HG03342 (cell line): ENCODE results near the gene ADGRV1.

Experiments used
- ATAC-seq: cut with Tn5 transposase; IDR thresholded peaks from one replicate; pipeline ENCODE4 v1.9.1; 2021; ENCODE audit warnings: mild to moderate bottlenecking, moderate library complexity; ENCODE audit not compliant: unreplicated experiment

Gene ADGRV1

DNA sequence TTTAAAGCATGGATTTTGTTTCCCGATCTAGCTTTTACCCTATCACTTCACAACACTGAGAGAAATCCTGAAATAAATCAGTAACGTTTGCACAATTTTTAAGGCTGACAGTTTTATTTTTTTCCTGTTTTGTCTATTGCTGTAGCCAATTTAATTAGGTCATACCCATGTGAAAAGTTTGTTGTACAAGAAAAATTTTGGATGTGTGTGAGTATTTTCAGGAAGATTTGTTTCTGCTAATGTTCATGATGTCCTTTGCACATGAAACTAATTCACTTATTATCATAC lies 586.7 kb downstream of the ADGRV1 start:
- ATAC-seq: no peak

DNA sequence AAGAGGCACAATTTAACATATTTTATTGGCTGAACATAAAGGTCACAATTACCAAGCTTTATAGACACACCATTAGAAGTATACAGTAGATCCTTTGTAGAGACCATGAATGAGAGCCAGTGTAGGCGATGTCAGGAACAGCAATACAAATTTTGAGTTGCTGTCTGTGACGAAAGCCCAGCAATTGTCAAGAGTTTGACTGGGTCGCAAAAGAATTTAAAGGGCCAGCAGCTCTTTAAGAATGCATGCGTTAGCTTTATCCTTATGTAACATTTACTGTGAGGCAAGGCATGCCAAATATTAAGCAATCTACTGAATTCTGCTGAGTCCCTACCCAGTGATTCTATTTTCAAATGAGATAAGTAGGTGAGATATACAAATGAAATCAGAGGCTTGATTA lies 587.6 kb downstream of the ADGRV1 start:
- ATAC-seq: no peak

DNA sequence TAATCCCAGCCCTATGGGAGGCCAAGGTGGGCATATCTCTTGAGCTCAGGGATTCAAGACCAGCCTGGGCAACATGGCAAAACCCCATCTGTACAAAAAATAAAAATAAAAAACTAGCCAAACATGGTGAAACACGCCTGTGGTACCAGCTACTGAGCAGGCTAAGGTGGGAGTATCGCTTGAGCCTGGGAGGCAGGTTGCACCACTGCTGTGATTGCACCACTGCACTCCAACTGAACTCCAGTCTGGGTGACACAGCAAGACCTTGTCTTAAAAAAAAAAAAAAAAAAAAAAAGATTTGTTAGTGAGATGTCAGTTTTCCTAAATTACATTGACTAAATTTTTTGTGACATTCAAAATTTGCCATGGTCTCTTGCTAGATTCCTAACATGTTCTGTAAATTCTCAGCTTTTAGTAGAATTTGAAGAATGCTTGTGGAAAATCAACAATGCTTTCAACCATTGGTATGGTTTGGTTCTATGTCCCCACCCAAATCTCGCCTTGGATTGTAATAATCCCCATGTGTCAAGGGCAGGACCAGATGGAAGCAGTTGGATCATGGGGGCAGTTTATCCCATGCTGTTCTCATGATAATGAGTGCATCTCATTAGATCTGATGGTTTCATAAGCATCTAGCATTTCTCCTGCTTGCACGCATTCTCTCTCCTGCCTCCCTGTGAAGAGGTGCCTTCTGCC lies 588.5 kb downstream of the ADGRV1 start:
- ATAC-seq: no peak

DNA sequence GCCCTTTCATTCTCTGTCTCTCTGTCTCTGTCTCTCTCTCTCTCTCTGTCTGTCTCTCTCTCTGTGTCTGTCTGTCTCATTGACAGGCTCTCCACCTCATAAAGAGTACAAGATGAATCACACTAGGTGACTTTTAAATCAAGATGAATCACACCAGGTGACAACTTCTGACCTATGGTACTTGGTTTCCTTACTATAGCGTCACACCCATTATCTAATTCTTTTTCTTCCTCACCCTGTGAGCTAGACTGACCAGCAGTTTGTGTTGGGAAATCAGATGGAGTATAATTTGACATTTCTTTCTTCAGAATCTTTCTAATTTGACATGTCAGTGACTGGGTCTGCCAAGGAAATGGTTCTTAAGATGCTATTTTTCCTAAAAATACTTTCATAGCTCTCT lies 591.6 kb downstream of the ADGRV1 start:
- ATAC-seq: no peak

DNA sequence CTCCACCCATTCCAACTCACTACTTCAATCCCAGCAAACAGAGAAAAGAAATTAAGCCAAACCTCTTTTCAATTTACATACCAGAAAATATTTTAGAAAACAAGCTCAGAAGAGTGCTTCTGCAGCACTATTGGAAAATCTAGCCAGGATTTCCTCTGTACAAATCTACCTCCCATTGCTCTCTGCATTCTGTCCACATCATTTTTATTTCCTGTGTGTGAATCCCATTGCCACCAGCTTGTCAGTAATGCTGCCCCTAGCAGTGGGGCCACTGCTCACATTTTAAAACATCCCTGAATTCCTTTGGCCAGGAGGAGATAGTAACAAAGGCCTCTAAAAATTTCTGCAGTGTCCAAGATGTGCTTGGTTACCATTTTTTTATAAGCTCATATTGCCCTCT lies 592.0 kb downstream of the ADGRV1 start:
- no peak for ATAC-seq

DNA sequence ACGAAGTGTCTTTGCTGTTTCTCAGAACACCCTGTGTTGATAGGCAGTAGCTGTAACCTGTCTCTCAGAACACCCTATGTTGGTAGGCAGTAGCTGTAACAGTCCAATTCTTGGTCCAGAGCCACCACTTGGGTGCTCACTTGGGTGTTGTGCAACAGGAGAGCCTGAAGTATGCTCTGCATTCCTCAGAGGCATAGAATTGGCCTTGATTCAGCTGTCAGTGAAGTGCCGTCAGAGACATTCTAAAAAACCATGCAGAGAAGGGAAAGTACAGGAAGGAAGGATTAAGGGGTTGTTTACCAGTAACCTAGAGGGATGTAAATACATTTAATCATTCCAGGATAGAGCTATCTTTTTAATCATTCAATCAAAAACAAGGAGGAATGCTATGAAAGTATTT lies 593.4 kb downstream of the ADGRV1 start:
- ATAC-seq: no peak

DNA sequence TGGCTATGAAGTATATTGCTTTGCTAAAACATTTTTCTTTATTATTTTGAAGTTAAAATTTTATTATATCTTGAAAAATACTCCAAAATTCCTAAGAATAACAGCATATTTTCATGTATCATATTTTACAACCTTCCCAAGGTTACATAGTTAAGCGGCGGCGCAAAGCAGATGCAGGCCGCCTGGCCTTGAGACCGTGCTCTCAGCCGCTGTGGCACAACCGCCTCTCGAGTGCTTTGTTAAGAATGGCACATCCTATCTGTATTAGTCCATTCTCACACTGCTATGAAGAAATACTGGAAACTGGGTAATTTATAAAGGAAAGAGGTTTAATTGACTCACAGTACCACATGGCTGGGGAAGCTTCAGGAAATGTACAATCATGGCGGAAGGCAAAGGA lies 595.7 kb downstream of the ADGRV1 start:
- no peak for ATAC-seq

DNA sequence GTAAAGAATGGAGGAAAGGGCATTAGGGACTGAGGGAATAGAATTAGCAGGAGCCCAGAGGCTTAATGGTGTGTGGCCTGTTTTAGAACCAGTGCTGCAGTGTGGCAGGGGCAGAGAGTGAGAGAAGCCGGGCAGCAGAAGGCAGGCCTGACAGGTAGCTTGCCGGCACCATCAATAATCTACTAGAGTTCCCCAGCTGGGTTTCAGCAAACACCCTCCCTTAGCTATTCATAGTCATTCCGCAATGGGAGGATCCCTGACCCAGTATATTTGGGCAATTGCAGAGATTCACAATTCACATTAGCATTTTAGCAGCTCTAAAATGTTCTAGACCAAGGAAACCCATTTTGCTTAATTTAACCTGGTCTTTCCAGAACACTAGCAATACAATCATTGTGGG lies 596.7 kb downstream of the ADGRV1 start:
- ATAC-seq: no peak

DNA sequence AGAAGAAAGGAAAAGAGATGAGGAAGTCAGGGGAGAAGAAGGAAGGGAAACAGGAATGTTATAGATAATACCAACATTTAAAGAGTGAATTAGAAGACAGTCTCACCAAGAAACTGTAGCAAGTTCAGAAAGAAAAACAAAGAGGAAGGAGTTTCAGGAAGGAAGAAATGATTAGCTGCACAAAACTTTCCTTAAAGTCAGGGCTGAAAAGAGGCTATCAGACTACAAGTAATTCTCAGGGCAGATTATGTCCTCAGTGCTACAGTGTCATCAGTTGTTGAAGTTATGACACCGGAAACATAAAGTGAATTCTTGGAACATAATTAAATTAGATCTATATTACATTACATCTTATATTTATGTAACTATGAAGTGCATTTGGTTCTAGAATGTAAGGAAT lies 597.6 kb downstream of the ADGRV1 start:
- ATAC-seq: no peak

DNA sequence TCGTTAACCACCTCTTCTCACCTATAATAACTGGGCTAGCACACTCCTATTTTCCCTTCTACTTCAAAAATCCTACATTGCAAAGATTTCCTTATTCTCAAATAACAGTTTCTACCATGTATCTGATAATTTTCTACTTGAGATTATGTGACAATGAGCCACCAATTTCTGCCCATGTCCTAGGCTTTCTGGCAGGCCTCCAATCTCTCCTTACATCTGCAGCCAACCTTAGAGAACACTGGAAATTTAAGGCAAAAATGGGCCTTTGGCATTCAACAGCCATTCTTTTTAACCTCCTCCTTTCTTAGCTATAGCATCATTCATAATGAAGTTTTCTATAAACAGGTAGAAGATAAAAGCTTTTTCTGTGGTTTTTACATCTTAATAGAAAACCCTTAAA lies 599.4 kb downstream of the ADGRV1 start:
- no peak for ATAC-seq

DNA sequence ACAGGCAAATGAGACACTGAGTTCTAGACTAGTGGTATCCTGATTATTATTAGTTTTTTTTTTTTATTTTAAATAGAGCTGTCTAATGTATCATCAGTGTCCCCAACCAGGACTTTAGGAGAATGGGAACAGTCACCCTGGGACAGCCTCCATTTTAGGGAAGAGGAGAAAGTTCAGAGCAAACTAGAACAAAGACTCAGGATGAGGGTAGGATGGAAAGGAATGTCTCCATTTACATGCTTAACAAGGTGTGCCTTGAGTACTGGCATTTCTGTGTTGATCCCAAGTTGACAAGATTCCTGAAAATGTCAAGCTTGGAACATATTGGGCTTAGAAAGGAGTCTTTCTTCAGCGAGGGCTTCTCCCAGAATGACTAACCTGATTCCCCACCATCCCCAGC lies 601.0 kb downstream of the ADGRV1 start:
- ATAC-seq: no peak

DNA sequence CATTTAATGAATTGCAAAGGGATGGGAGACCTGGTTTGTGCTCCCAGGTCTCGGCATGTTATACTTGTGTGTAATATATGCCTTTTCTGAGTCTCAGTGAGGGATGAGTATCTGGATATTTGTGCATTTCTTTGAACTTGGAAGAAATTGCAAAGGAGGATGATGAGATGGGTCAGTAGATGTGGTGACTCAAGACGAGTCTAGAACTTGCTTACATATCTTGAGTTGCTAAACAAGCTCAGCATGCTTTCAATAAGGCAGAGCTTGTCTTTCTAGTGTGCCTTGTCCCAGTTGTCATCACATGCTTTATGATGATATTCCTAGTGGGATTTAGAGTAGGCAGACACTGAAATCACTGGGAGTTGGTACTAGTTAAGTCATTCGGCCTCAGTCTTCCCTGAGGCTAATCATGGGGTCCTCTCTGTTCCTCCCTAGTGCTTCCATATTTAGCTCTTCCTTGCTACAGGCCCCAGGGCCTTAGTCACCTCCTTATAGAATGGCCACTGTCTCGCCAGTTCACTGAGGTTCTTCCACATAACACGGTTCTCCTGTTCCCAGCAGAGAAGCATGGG lies 602.2 kb downstream of the ADGRV1 start:
- ATAC-seq: no peak

DNA sequence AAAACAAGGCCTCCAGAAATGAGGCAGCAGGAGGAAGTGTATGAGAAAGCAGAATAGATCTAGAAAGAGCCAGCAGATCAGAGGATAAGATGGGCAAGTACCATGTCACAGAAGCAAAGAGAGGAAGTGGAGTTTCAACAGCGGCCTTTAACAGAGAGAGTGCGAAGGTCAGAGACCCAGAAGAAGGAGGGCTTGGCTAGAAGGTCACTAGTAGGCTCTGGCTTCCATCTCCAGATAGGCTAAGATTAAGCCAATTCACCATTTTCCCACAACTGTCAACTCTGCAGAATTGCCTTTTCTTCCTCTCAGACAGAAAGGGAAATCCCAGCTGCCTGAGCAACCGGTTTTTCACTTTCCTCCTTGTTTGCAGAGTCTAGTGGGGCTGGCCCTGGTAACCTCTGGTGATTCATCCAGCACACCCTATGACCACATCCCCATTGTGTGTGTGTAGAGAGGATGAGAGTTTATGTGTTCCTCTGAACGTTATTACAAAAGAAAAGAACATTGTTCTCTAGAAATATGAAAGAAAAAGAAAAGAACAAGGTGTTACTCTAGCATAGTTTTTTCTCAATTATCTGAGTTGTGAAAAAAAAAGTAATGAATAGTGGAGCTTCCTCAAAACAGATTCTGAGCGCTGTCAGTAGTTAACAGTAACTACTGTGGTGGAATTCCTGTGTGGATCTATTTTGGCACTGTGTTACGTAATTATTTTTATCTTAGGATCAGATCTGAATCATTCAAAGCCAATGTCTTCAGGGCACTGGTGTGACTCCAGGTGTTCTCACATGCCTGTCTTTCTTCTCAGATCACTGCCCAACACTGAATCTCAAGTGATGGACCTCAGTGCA lies 604.2 kb downstream of the ADGRV1 start:
- peak; percentile 98 for ATAC-seq

DNA sequence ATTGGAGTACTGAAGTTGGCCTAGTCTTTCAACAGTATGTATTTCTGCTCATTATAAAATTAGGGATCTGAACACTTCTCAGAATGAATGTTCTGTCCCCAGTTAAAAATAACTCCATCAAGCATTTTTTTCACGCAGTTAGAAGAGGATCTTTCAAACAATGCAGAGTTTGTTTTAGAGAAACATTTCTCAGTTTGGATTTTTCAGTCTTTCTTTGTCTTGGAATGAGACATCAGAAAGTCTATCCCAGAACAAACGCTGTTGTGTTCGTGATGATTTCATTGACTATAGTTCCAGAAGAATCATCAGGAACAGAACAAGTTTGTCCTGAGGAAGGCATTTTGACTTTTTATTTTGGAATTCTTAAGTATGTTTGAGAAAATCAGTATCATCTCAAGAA lies 605.8 kb downstream of the ADGRV1 start:
- no peak for ATAC-seq

DNA sequence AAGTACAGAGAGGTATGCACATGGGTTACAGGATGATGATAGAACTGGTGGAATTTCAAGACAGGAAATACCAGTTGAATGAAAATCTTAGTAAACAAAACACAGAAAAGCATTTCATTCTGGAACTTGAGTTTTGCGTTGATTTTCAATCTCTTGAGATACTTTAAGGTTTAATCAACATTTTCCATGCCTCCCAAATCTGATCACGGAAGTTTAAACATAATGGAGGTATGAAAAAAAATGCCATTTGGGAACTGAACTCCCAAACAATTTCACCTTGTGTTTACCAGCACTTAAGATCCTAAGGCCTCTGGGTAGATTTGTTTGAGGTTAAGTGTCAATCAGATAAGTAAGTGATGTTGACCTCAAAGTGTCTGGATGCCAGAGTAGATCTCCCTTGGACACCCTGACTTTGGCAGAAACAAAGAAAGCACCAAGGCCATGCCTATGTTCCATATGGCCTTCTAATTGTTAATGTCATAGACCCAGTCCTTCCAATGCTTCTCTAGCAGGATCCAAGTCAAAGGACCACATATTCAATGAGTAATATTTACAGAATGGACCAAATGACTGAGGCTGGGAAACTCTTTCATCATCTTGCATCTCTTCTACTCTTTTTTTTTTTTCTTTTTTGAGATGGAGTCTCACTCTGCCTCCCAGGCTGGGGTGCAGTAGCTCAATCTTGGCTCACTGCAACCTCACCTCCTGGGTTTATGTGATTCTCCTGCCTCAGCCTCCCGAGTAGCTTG lies 607.6 kb downstream of the ADGRV1 start:
- ATAC-seq: no peak

DNA sequence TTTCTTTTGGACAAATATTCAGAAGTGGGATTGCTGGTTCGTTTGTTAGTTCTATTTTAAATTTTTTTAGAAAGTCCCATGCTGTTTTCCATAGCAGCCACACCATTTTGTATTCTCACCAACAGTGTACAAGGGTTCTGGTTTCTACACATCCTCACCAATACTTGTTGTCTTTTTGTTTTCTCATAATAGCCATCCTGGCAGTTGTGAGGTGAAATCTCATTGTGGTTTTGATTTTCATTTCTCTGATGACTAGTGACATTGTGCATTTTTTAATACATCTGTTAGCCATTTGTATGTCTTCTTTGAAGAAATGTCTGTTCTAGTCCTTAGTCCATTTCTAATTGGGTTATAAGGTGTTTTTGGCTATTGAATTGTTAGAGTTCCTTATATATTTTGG lies 610.3 kb downstream of the ADGRV1 start:
- ATAC-seq: no peak

DNA sequence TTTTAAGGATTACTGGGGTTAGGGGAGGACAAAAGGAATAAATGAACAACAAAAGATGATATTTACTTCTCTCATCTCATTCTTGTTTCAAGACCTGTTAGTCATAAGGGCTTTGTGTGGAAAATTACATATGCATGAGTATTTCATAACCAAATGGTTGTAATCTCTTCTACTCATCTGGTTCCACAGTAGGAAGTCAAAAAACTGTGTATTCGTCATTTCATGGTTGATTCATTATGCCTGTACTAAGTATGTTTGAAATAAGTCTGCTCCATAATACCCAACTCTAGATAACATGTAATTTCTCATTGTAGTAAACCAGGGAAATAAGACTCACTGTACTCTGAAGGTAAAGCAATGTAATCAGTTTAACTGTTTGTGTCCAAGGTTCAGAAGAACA lies 611.7 kb downstream of the ADGRV1 start:
- ATAC-seq: no peak

DNA sequence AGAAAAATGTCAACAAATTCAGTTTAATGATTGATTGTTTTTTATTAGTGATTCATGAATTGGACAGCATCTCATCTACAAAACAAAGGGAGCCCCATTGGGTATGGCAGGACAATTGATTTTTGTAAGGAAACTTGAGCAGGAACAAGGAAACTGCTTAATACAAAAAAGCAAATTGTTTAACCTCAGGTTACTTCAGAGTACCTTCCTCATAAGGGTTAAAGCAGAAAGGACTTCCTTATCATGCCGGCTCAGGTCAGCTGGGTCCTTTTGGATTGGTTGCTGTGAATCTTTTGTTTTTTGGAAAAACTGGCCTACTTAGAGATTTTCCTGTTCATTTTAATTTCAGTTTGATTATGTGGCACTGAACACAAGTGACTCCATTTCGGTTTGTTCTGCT lies 612.7 kb downstream of the ADGRV1 start:
- ATAC-seq: no peak

DNA sequence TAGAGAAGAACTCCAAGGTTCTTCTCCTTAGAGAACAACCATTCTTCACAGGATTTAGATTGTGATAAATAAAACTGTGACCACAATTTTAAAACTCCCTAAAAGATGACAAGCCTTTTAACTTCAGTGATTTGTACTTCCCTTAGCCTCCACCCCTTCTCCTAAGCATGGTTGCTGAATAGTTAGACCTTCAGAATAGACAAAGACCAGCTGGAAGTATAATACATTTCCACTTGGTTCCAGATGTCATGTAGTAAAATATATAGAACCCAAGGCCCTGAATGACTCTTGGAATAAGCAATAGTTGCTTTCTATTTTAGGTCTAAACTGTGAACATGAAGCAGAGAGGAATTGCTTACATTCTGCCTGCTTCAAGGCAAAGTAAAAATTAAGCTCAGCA lies 615.8 kb downstream of the ADGRV1 start:
- no peak for ATAC-seq

DNA sequence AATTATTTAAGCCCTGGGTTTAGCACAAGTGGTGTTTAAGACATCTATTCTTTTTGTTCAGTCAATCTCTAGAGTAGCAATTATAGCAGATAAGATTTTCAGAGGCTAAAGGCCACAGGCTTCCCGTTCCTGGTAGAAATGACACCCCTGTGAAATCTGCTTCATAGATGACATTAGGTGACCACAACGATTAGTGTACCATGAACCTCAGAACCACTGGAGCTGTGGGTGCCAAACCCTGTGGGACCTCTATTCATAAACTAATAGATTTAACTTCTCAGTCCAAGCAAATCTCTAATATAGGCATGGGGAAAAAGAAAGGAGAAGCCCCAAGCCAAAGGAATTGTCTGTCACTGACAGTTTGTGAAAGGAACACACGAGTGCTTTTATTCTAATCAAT lies 617.1 kb downstream of the ADGRV1 start:
- ATAC-seq: no peak

DNA sequence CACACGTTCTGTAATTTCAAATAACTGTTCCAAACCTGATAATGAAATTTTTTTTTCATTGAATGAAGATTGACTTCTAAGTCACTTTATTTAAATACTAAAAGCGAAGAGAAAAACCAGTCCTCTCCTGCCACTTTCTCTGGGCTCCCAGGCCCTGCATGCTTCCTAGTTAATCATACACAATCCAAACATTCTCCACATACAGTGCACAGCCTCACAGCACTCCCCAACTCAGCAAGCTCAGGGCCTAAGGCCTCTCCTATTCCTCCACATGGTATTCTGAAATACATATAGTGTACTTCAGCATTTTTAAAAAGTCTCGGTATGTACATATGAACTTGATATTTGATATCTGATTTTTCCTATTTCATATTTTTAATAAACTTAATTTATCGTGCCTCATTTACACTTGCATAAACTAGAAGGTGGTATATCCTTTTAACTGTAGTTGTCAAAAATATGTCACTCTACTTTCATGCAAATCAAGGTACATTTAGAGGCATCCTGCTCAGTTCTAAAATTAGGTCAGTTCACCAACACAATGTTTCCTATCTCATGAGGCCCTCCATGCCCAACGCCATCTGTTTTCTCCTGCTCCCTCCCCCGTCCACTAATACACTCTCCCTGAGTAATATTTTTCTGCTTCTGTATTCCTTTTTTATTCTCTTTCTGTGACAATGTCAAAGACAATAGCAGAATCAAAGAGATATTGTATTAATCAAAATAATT lies 617.9 kb downstream of the ADGRV1 start:
- ATAC-seq: no peak
